GM23338 (cell line): ENCODE data around the gene DENND1B. TPM values are rescaled to one million over a fixed set of nuclear protein-coding genes. Genes with fewer than 3 reads are reported as not detected.

Experiments
- ATAC-seq: fragments of 200-7000 bp; cut with Tn5 transposase; 3 replicates; pipeline ENCODE4 v1.9.1; 2020
- DNase-seq: peaks from one replicate; pipeline ENCODE4 v3.0.0-alpha.2; 2015; ENCODE audit warnings: low spot score
- H2AFZ ChIP-seq: fragments of 200-600 bp; sonication (generic); 2 replicates; pipeline ENCODE4 v1.8.0; 2016; ENCODE audit warnings: antibody characterized with exemption, mild to moderate bottlenecking, moderate library complexity
- H3F3A ChIP-seq: fragments of 200-600 bp; sonication (generic); replicated peaks from 2 replicates; pipeline ENCODE4 v1.8.0; 2017; ENCODE audit warnings: antibody characterized with exemption, mixed run types, low read depth
- H3K27ac ChIP-seq: fragments of 200-600 bp; sonication (generic); 2 replicates; pipeline ENCODE4 v1.6.1; 2016; ENCODE audit warnings: low read depth
- H3K27me3 ChIP-seq: fragments of 200-600 bp; sonication (generic); 2 replicates; pipeline ENCODE4 v1.8.0; 2016; ENCODE audit warnings: mild to moderate bottlenecking, mixed run types, moderate library complexity; ENCODE audit not compliant: insufficient read depth
- H3K36me3 ChIP-seq: fragments of 200-600 bp; sonication (generic); 2 replicates; pipeline ENCODE4 v1.8.0; 2016; ENCODE audit warnings: mild to moderate bottlenecking; ENCODE audit not compliant: insufficient read depth
- H3K4me1 ChIP-seq: fragments of 200-600 bp; sonication (generic); 2 replicates; pipeline ENCODE4 v1.8.0; 2016; ENCODE audit warnings: mild to moderate bottlenecking, moderate library complexity; ENCODE audit not compliant: insufficient read depth
- H3K4me2 ChIP-seq: fragments of 200-600 bp; sonication (generic); 2 replicates; pipeline ENCODE4 v1.7.1; 2017; ENCODE audit warnings: mixed run types
- H3K4me3 ChIP-seq: fragments of 200-600 bp; sonication (generic); 2 replicates; pipeline ENCODE4 v1.6.1; 2016; ENCODE audit warnings: mixed run types
- H3K79me2 ChIP-seq: fragments of 200-600 bp; sonication (generic); replicated peaks from 2 replicates; pipeline ENCODE4 v1.8.0; 2017; ENCODE audit warnings: mild to moderate bottlenecking; ENCODE audit not compliant: insufficient read depth
- H3K9me2 ChIP-seq: fragments of 200-600 bp; sonication (generic); 2 replicates; pipeline ENCODE4 v1.8.0; 2017; ENCODE audit not compliant: insufficient read depth
- H4K20me1 ChIP-seq: fragments of 200-600 bp; sonication (generic); replicated peaks from 2 replicates; pipeline ENCODE4 v1.8.0; 2017; ENCODE audit warnings: mild to moderate bottlenecking; ENCODE audit not compliant: insufficient read depth
- H3K27ac Mint-ChIP-seq: 2 replicates; pipeline ENCODE4 v1.8.0; 2020; ENCODE audit warnings: inconsistent platforms, mild to moderate bottlenecking, moderate library complexity, mixed read lengths
- H3K27me3 Mint-ChIP-seq: 3 replicates; pipeline ENCODE4 v1.8.0; 2022; ENCODE audit warnings: low read depth, mild to moderate bottlenecking, moderate library complexity, mixed read lengths, inconsistent platforms; ENCODE audit not compliant: insufficient read depth, poor library complexity
- H3K36me3 Mint-ChIP-seq: 3 replicates; pipeline ENCODE4 v1.8.0; 2021; ENCODE audit warnings: low read depth, mild to moderate bottlenecking, inconsistent platforms, moderate library complexity, mixed read lengths
- H3K4me1 Mint-ChIP-seq: 3 replicates; pipeline ENCODE4 v1.8.0; 2020; ENCODE audit warnings: mild to moderate bottlenecking, inconsistent platforms, mixed read lengths
- H3K4me3 Mint-ChIP-seq: 3 replicates; pipeline ENCODE4 v1.8.0; 2021; ENCODE audit warnings: moderate library complexity, mild to moderate bottlenecking, inconsistent platforms, mixed read lengths
- H3K9me3 Mint-ChIP-seq: 3 replicates; pipeline ENCODE4 v1.8.0; 2020; ENCODE audit warnings: moderate library complexity, mild to moderate bottlenecking, inconsistent platforms, mixed read lengths
- CREB1 ChIP-seq: fragments of 250-450 bp; sonication (Bioruptor Pico); IDR thresholded peaks from 2 replicates; pipeline ENCODE4 v1.5.0; 2020; ENCODE audit warnings: low read depth, mild to moderate bottlenecking, moderate library complexity
- CTCF ChIP-seq, 2 experiments: fragments of 200-600 bp in 1 of 2; sonication (generic) in 1 of 2; conservative IDR thresholded peaks; 2 replicates each; pipeline versions ENCODE4 v1.5.1 to v1.6.1; 2016 to 2017; ENCODE audit warnings: antibody characterized with exemption in 2 of 2, low read depth in 2 of 2, mild to moderate bottlenecking in 2 of 2, moderate library complexity in 1 of 2
- ETS1 ChIP-seq: IDR thresholded peaks from 2 replicates; pipeline ENCODE4 v1.6.1; 2016; ENCODE audit warnings: antibody characterized with exemption
- EZH2 ChIP-seq: fragments of 200-600 bp; sonication (generic); IDR thresholded peaks from one replicate; pipeline ENCODE4 v1.8.0; 2017; ENCODE audit warnings: antibody characterized with exemption, mild to moderate bottlenecking, low read depth; ENCODE audit not compliant: unreplicated experiment
- EZH2phosphoT487 ChIP-seq: fragments of 200-600 bp; sonication (generic); IDR thresholded peaks from one replicate; pipeline ENCODE4 v1.8.1; 2018; ENCODE audit warnings: antibody characterized with exemption; ENCODE audit not compliant: unreplicated experiment
- JUNB ChIP-seq: IDR thresholded peaks from one replicate; pipeline ENCODE4 v1.6.1; 2016; ENCODE audit warnings: antibody characterized with exemption; ENCODE audit not compliant: unreplicated experiment
- NANOG ChIP-seq: IDR thresholded peaks from 2 replicates; pipeline ENCODE4 v1.6.1; 2016; ENCODE audit warnings: antibody characterized with exemption, borderline replicate concordance
- POLR2AphosphoS5 ChIP-seq: IDR thresholded peaks from 2 replicates; pipeline ENCODE4 v1.6.1; 2016; ENCODE audit warnings: antibody characterized with exemption, low read depth
- REST ChIP-seq: IDR thresholded peaks from one replicate; pipeline ENCODE4 v1.6.1; 2018; ENCODE audit warnings: antibody characterized with exemption; ENCODE audit not compliant: unreplicated experiment
- STAT1 ChIP-seq: IDR thresholded peaks from one replicate; pipeline ENCODE4 v1.6.1; 2016; ENCODE audit warnings: antibody characterized with exemption; ENCODE audit not compliant: unreplicated experiment
- ZNF114 ChIP-seq: fragments of 250-450 bp; sonication (Bioruptor Pico); IDR thresholded peaks from 2 replicates; pipeline ENCODE4 v1.5.0; 2020; ENCODE audit warnings: mild to moderate bottlenecking, moderate library complexity
- ZNF331 ChIP-seq: fragments of 250-450 bp; sonication (Bioruptor Pico); IDR thresholded peaks from 2 replicates; pipeline ENCODE4 v1.5.0; 2020; ENCODE audit warnings: low read depth, mild to moderate bottlenecking, moderate library complexity
- ZNF462 ChIP-seq: fragments of 250-450 bp; sonication (Bioruptor Pico); IDR thresholded peaks from 2 replicates; pipeline ENCODE4 v1.5.0; 2020; ENCODE audit warnings: mild to moderate bottlenecking, moderate library complexity
- polyA plus RNA-seq: library from polyadenylated mRNA; unstranded; fragments of >200 nt; fragmentation: Nextera tagmentation; extraction: Ambion mirVana; gene quantifications from 2 replicates; pipeline ENCODE4 v1.2.1, GENCODE V29; 2016
- total RNA-seq: library from RNA; depleted of rRNA; stranded (reverse); fragments of >200 nt; shearing (Covaris generic); gene quantifications from 2 replicates; pipeline ENCODE4 v1.2.3, GENCODE V29; 2014

DENND1B gene
- total and polyA plus RNA-seq, 2 experiments from 2014 or later = 4.3 to 5.2 TPM

- Mint-ChIP-seq H3K27me3 (peaks cover 2% of the 10 kb centered on the region), H3K4me3 (no peak overlapping the region), H3K4me1 (no peaks in the 10 kb centered on the region), H3K36me3 (no peaks in the 10 kb centered on the region), H3K9me3 (no peaks in the 10 kb centered on the region), H3K27ac (no peak overlapping the region)
- no peaks in the 10 kb centered on the region for H4K20me1 ChIP-seq
- H3K9me2 ChIP-seq = 0 out of 2 replicates have a peak, but pooled peaks cover 6% of the 10 kb centered on the region
- H3K4me1 ChIP-seq = no peaks in the 10 kb centered on the region
- no peak overlapping the region for H3K4me2 ChIP-seq
- no peak for ATAC-seq
- H3F3A ChIP-seq = no peaks in the 10 kb centered on the region
- H3K27me3 ChIP-seq = no peaks in the 10 kb centered on the region
- H3K27ac ChIP-seq = no peak overlapping the region
- H2AFZ ChIP-seq = no peak overlapping the region
- H3K79me2 ChIP-seq = no peaks in the 10 kb centered on the region
- H3K36me3 ChIP-seq = no peaks in the 10 kb centered on the region
- no peak for TF ChIP-seq CREB1
- no peak for TF ChIP-seq ZNF331 (CRISPR knock-in tag)
- TF ChIP-seq POLR2AphosphoS5 = no peak
- no peak for TF ChIP-seq NANOG
- TF ChIP-seq EZH2phosphoT487 = no peak
- TF ChIP-seq ZNF114 = no peak
- no peak for TF ChIP-seq ZNF462 (CRISPR knock-in tag)
- TF ChIP-seq CTCF (conservative IDR thresholded peaks at IDR 0.05; ENCODE audit: low read depth in 2 of 2) = no peak
- TF ChIP-seq REST = no peak
- no peak for TF ChIP-seq ETS1
- TF ChIP-seq JUNB = no peak
- TF ChIP-seq EZH2 = no peak
- no peak for TF ChIP-seq STAT1
- no peak overlapping the region for H3K4me3 ChIP-seq
- no peak for DNase-seq
These were observed 13.8 kb upstream of the DENND1B start for GRCh38 chr1:197788741-197789739.
